Breast epithelium (tissue), 4 donors: ENCODE measurements around the gene ADGRA1. TPM values are rescaled to one million over a fixed set of nuclear protein-coding genes. Genes with fewer than 3 reads are reported as not detected.
A peak's percentile ranks its signal among the peaks of the same experiment; 100 is the strongest.

Source experiments
- DNase-seq, 2 donors: peaks; one replicate each; pipeline ENCODE4 v3.0.0-alpha.2; 2019; ENCODE audit warnings: low spot score in 2 of 2
- H3K27ac ChIP-seq, 2 donors: fragments of 200-600 bp; sonication (generic) in 1 of 2; one replicate each; pipeline ENCODE4 v1.5.1; 2016 to 2019; ENCODE audit warnings: mild to moderate bottlenecking in 1 of 2
- H3K27me3 ChIP-seq, 2 donors: fragments of 200-600 bp; sonication (generic) in 1 of 2; one replicate each; pipeline versions ENCODE4 v1.5.1 to v1.6.0; 2017 to 2019; ENCODE audit warnings: control low read depth in 1 of 2, mild to moderate bottlenecking in 1 of 2
- H3K36me3 ChIP-seq: fragments of 200-600 bp; one replicate; pipeline ENCODE4 v1.5.1; 2019
- H3K4me1 ChIP-seq, 2 donors: fragments of 200-600 bp; sonication (generic); one replicate each; pipeline ENCODE4 v1.5.1; 2016 to 2019; ENCODE audit warnings: control low read depth in 1 of 2
- H3K4me3 ChIP-seq, 3 donors: fragments of 200-600 bp; sonication (generic); 1 replicate in 2 of 3; 2 replicates in 1 of 3; pipeline ENCODE4 v1.5.1; 2016 to 2019; ENCODE audit warnings: mild to moderate bottlenecking in 3 of 3, moderate library complexity in 2 of 3
- H3K9me3 ChIP-seq, 2 donors: fragments of 200-600 bp; sonication (generic) in 1 of 2; one replicate each; pipeline ENCODE4 v1.5.1; 2016 to 2019; ENCODE audit warnings: control low read depth in 1 of 2
- CTCF ChIP-seq, 3 donors: fragments of 450-650 bp; IDR thresholded peaks; one replicate each; pipeline ENCODE4 v1.5.1; 2016 to 2017; ENCODE audit warnings: antibody characterized with exemption in 3 of 3, mild to moderate bottlenecking in 3 of 3, moderate library complexity in 3 of 3
- POLR2A ChIP-seq: fragments of 450-650 bp; IDR thresholded peaks from one replicate; pipeline ENCODE4 v1.6.1; 2016; ENCODE audit warnings: antibody characterized with exemption, mild to moderate bottlenecking, moderate library complexity
- POLR2AphosphoS5 ChIP-seq, 3 donors: sonication (generic); formaldehyde crosslinking; IDR thresholded peaks; one replicate each; pipeline ENCODE4 v1.6.1; 2017; ENCODE audit warnings: antibody characterized with exemption in 3 of 3
- intact Hi-C: fragments of 100-400 bp; cut with DNase I; formaldehyde crosslinking; loops from one replicate; pipeline ENCODE4 v1.15.1; 2023; ENCODE audit warnings: low total_unique reads
- total RNA-seq, 3 donors: library from RNA; depleted of rRNA; stranded (reverse); fragments of >200 nt; gene quantifications; one replicate each; pipeline ENCODE4 v1.1.0, GENCODE V29; 2016

Gene ADGRA1
- total RNA-seq, 3 donors from 2014 or later: 0.33 TPM; not detected in 2

GRCh38 chr10:133161486-133162109 lies 73.9 kb downstream of the ADGRA1 start:
- no peak for TF ChIP-seq CTCF (IDR thresholded peaks at IDR 0.05)
- no peak for TF ChIP-seq POLR2AphosphoS5 (IDR thresholded peaks at IDR 0.05)
- TF ChIP-seq POLR2A: no peak
- H3K27ac ChIP-seq: no peak overlapping the region
- intact Hi-C loops: no loop called here
- H3K9me3 ChIP-seq: no peaks in the 10 kb centered on the region
- peaks cover 4 to 16% of the 10 kb centered on the region in 2 donors for H3K4me1 ChIP-seq
- H3K36me3 ChIP-seq: no peaks in the 10 kb centered on the region
- H3K27me3 ChIP-seq: peaks cover 5 to 31% of the 10 kb centered on the region in 2 donors
- DNase-seq: peak in 1 of 2 donors; percentile 27
- H3K4me3 ChIP-seq: peak overlapping the region in 2 of 3 donors; percentile 67 to 80

DNA sequence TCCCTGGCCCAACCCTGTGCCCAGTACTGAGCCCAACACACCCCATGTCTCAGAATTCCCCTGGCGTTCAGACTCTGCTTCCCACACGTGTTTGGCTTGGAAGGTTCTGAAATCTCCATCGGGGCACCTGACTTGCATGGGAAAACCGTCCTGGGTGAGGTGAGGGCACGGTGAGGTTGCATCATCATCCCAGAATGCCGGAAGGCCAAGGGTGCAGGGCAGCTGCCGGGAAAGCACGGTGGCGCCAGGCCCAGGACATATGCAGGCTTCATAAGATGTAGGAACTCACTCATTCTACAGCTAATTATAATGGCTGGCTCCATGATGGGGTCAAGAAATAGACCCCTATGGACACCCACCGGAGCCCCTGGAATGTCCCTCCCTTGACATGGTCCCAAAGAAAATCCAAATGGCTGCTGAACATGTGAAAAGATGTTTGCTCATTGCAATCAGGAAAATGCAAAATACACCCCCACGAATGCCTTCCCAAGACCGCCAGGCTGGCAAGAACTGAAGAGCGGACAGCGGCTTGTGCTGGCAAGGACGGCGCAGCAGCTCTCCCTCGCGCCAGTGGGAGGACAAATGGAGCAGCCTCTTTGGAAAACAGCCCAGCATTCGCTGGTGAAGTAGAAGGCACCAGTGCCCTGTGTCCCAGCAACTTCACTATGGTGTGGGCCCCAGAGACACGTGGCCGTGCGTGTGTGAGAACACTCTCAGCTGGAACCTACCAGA lies 74.6 kb downstream of the ADGRA1 start:
- intact Hi-C loops: no loop called here
- DNase-seq: peak in 1 of 2 donors; percentile 48
- Histone ChIP-seq H3K27ac (no peak overlapping the region), H3K36me3 (no peaks in the 10 kb centered on the region), H3K27me3 (peaks cover 5 to 31% of the 10 kb centered on the region in 2 donors), H3K9me3 (no peaks in the 10 kb centered on the region), H3K4me3 (no peak overlapping the region), H3K4me1 (peaks cover 4 to 16% of the 10 kb centered on the region in 2 donors)
- TF ChIP-seq CTCF (IDR thresholded peaks at IDR 0.05) (no peak), POLR2AphosphoS5 (IDR thresholded peaks at IDR 0.05) (no peak), POLR2A (no peak)

GRCh38 chr10:133162910-133163856 lies 75.5 kb downstream of the ADGRA1 start:
- H3K27me3 ChIP-seq: peaks cover 5 to 31% of the 10 kb centered on the region in 2 donors
- peaks cover 4 to 16% of the 10 kb centered on the region in 2 donors for H3K4me1 ChIP-seq
- no peak overlapping the region for H3K4me3 ChIP-seq
- intact Hi-C loops: no loop called here
- DNase-seq: peak in 1 of 2 donors; percentile 33
- no peaks in the 10 kb centered on the region for H3K36me3 ChIP-seq
- H3K9me3 ChIP-seq: no peaks in the 10 kb centered on the region
- no peak for TF ChIP-seq CTCF (IDR thresholded peaks at IDR 0.05)
- no peak for TF ChIP-seq POLR2AphosphoS5 (IDR thresholded peaks at IDR 0.05)
- TF ChIP-seq POLR2A: no peak
- H3K27ac ChIP-seq: no peak overlapping the region

GRCh38 chr10:133163889-133164815 lies 76.4 kb downstream of the ADGRA1 start:
- H3K27me3 ChIP-seq: peaks cover 5 to 31% of the 10 kb centered on the region in 2 donors
- TF ChIP-seq POLR2A: no peak
- TF ChIP-seq CTCF (IDR thresholded peaks at IDR 0.05): no peak
- TF ChIP-seq POLR2AphosphoS5 (IDR thresholded peaks at IDR 0.05): no peak
- H3K4me1 ChIP-seq: peaks cover 4 to 16% of the 10 kb centered on the region in 2 donors
- H3K4me3 ChIP-seq: no peak overlapping the region
- no peaks in the 10 kb centered on the region for H3K9me3 ChIP-seq
- peak in 1 of 2 donors; percentile 43 for DNase-seq
- H3K36me3 ChIP-seq: no peaks in the 10 kb centered on the region
- intact Hi-C loops: no loop called here
- no peak overlapping the region for H3K27ac ChIP-seq
